Caco-2 (cell line): Measurements from ENCODE around the gene SMARCC1. TPM values are rescaled to one million over a fixed set of nuclear protein-coding genes. Genes with fewer than 3 reads are reported as not detected.

Source experiments
- BruUV-seq: library from RNA; stranded (reverse); fragments of 400-500 nt; replicated peaks from 2 replicates; lab custom pipeline; 2021; lab: Mats Ljungman, UMichigan
- CTCF ChIA-PET: fragments of 300-600 bp; sonication (Branson Sonifier 250); formaldehyde crosslinking; loops from one replicate; lab custom pipeline; 2022; ENCODE audit warnings: antibody characterized with exemption; lab: Charles Lee
- POLR2A ChIA-PET: fragments of 300-600 bp; sonication (Branson Sonifier 250); formaldehyde crosslinking; loops from one replicate; lab custom pipeline; 2022; ENCODE audit warnings: antibody characterized with exemption; lab: Charles Lee
- DNase-seq, 2 experiments: peaks; one replicate each; pipeline versions ENCODE4 v3.0.0 to v3.0.0-alpha.2; 2020 to 2022
- H3K27me3 ChIP-seq: replicated peaks from 2 replicates; pipeline ENCODE4 v1.6.0; 2011; ENCODE audit warnings: low read length; ENCODE audit not compliant: control insufficient read depth, insufficient read depth
- H3K36me3 ChIP-seq: 2 replicates; pipeline ENCODE4 v1.5.1; 2011; ENCODE audit warnings: low read length; ENCODE audit not compliant: control insufficient read depth, insufficient read depth
- H3K4me1 ChIP-seq: fragments of 250-450 bp; sonication (Bioruptor Pico); 2 replicates; pipeline ENCODE4 v1.5.1; 2020; ENCODE audit warnings: mild to moderate bottlenecking
- H3K4me3 ChIP-seq: 2 replicates; pipeline ENCODE4 v1.5.1; 2011; ENCODE audit warnings: low read depth, mild to moderate bottlenecking, control low read depth, low read length
- H3K9me3 ChIP-seq: fragments of 250-450 bp; sonication (Bioruptor Pico); 2 replicates; pipeline ENCODE4 v1.5.1; 2020; ENCODE audit warnings: mild to moderate bottlenecking, moderate library complexity
- H3K27ac Mint-ChIP-seq: one replicate; pipeline ENCODE4 v1.8.0; 2022; ENCODE audit warnings: mixed read lengths; ENCODE audit not compliant: unreplicated experiment
- H3K27me3 Mint-ChIP-seq: one replicate; pipeline ENCODE4 v1.8.0; 2022; ENCODE audit warnings: mixed read lengths; ENCODE audit not compliant: insufficient read depth, unreplicated experiment
- H3K36me3 Mint-ChIP-seq: one replicate; pipeline ENCODE4 v1.8.0; 2022; ENCODE audit warnings: mild to moderate bottlenecking, mixed read lengths; ENCODE audit not compliant: insufficient read depth, unreplicated experiment
- H3K4me1 Mint-ChIP-seq: one replicate; pipeline ENCODE4 v1.8.0; 2022; ENCODE audit warnings: low read depth, mixed read lengths; ENCODE audit not compliant: unreplicated experiment
- H3K4me3 Mint-ChIP-seq: one replicate; pipeline ENCODE4 v1.8.0; 2022; ENCODE audit warnings: mild to moderate bottlenecking, moderate library complexity, mixed read lengths; ENCODE audit not compliant: unreplicated experiment
- H3K9me3 Mint-ChIP-seq: one replicate; pipeline ENCODE4 v1.8.0; 2022; ENCODE audit warnings: mixed read lengths; ENCODE audit not compliant: unreplicated experiment
- intact Hi-C: fragments of 100-400 bp; cut with micrococcal nuclease; formaldehyde crosslinking; loops from one replicate; pipeline ENCODE4 v1.10.0; 2022; ENCODE audit not compliant: unreplicated experiment
- total RNA-seq: library from RNA; stranded (reverse); gene quantifications from 2 replicates; pipeline ENCODE4 v1.2.3, GENCODE V29; 2022
- TF ChIP-seq, protein P1 (sequence below), 2 experiments: fragments of 200-600 bp in 1 of 2; IDR thresholded peaks; 1 replicate in 1 of 2; 2 replicates in 1 of 2; pipeline versions ENCODE4 v1.5.1 to v1.8.0; 2011 to 2022; ENCODE audit warnings: antibody characterized with exemption in 1 of 2, control low read depth in 1 of 2, inconsistent platforms in 1 of 2, low read depth in 1 of 2, low read length in 1 of 2, mild to moderate bottlenecking in 1 of 2, moderate library complexity in 1 of 2; ENCODE audit not compliant: insufficient read depth in 1 of 2, severe bottlenecking in 1 of 2, unreplicated experiment in 1 of 2

SMARCC1 gene
- total RNA-seq, 1 experiment from 2014 or later: 128 TPM

DNA sequence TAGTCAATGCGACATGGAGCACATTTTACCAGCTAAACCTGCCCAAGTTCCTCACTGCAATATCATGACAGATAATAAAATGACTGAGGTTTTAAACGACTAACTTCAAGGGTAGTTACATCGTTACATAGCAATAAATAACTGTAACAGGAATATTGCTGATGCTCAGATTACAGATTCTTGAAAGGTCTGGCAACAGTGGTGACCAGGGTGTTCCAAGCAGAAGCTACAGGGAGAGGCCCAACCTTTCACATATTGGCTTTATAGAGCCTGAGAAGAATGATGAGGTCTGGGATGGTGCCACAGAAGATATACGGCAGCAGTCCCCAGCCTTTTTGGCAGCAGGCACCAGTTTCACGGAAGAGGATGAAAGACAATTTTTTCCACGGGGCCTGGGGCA is 151.9 kb downstream of the SMARCC1 start:
- no peaks in the 10 kb centered on the region for H3K4me1 Mint-ChIP-seq
- no peak overlapping the region for H3K4me3 Mint-ChIP-seq
- no peaks in the 10 kb centered on the region for H3K9me3 Mint-ChIP-seq
- DNase-seq: no peak
- no TSS peak for BruUV-seq
- no peaks in the 10 kb centered on the region for H3K27me3 ChIP-seq
- no peaks in the 10 kb centered on the region for H3K27me3 Mint-ChIP-seq
- peaks cover 3% of the 10 kb centered on the region for H3K36me3 ChIP-seq
- peaks cover 75% of the 10 kb centered on the region for H3K36me3 Mint-ChIP-seq
- intact Hi-C loops: no loop called here
- no peaks in the 10 kb centered on the region for H3K9me3 ChIP-seq
- no peaks in the 10 kb centered on the region for H3K4me1 ChIP-seq
- POLR2A ChIA-PET: no interaction called here
- no peak overlapping the region for H3K4me3 ChIP-seq
- CTCF ChIA-PET: no interaction called here
- TF ChIP-seq, protein P1, sequence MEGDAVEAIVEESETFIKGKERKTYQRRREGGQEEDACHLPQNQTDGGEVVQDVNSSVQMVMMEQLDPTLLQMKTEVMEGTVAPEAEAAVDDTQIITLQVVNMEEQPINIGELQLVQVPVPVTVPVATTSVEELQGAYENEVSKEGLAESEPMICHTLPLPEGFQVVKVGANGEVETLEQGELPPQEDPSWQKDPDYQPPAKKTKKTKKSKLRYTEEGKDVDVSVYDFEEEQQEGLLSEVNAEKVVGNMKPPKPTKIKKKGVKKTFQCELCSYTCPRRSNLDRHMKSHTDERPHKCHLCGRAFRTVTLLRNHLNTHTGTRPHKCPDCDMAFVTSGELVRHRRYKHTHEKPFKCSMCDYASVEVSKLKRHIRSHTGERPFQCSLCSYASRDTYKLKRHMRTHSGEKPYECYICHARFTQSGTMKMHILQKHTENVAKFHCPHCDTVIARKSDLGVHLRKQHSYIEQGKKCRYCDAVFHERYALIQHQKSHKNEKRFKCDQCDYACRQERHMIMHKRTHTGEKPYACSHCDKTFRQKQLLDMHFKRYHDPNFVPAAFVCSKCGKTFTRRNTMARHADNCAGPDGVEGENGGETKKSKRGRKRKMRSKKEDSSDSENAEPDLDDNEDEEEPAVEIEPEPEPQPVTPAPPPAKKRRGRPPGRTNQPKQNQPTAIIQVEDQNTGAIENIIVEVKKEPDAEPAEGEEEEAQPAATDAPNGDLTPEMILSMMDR (IDR thresholded peaks at IDR 0.05; ENCODE audit: insufficient read depth in 1 of 2, low read depth in 1 of 2, low read length in 1 of 2, severe bottlenecking in 1 of 2, unreplicated experiment in 1 of 2): no peak
- no peak overlapping the region for H3K27ac Mint-ChIP-seq

DNA sequence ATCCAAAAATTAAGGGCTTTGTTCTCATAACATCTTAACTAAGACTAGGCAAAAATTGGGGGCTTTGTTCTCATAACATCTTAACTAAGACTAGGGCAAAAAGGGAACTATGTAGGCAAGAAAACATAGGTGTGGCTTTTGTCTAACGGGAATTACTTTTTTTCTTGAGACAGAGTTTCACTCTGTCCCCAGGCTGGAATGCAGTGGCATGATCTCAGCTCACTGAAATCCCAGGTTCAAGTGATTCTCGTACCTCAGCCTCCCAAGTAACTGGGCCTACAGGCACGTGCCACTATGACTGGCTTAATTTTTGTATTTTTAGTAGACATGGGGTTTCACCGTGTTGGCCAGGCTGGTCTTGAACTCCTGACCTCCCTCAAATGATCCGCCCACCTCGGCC is 153.3 kb downstream of the SMARCC1 start:
- H3K9me3 ChIP-seq: no peaks in the 10 kb centered on the region
- ChIA-PET POLR2A (no interaction called here), CTCF (interaction anchor here (0.5 kb wide), 1 partner anchor 303 kb away, joined by 3 read pairs; no protein-coding TSS in a partner anchor)
- H3K27ac Mint-ChIP-seq: no peak overlapping the region
- H3K4me3 Mint-ChIP-seq: no peak overlapping the region
- no peaks in the 10 kb centered on the region for H3K9me3 Mint-ChIP-seq
- no peaks in the 10 kb centered on the region for H3K27me3 ChIP-seq
- H3K27me3 Mint-ChIP-seq: no peaks in the 10 kb centered on the region
- H3K4me3 ChIP-seq: no peak overlapping the region
- H3K36me3 Mint-ChIP-seq: peaks cover 73% of the 10 kb centered on the region
- BruUV-seq: no TSS peak
- intact Hi-C loops: no loop called here
- no peaks in the 10 kb centered on the region for H3K4me1 Mint-ChIP-seq
- TF ChIP-seq, protein P1 (IDR thresholded peaks at IDR 0.05; ENCODE audit: insufficient read depth in 1 of 2, low read depth in 1 of 2, low read length in 1 of 2, severe bottlenecking in 1 of 2, unreplicated experiment in 1 of 2): no peak
- H3K4me1 ChIP-seq: no peaks in the 10 kb centered on the region
- H3K36me3 ChIP-seq: peaks cover 2% of the 10 kb centered on the region
- no peak for DNase-seq

DNA sequence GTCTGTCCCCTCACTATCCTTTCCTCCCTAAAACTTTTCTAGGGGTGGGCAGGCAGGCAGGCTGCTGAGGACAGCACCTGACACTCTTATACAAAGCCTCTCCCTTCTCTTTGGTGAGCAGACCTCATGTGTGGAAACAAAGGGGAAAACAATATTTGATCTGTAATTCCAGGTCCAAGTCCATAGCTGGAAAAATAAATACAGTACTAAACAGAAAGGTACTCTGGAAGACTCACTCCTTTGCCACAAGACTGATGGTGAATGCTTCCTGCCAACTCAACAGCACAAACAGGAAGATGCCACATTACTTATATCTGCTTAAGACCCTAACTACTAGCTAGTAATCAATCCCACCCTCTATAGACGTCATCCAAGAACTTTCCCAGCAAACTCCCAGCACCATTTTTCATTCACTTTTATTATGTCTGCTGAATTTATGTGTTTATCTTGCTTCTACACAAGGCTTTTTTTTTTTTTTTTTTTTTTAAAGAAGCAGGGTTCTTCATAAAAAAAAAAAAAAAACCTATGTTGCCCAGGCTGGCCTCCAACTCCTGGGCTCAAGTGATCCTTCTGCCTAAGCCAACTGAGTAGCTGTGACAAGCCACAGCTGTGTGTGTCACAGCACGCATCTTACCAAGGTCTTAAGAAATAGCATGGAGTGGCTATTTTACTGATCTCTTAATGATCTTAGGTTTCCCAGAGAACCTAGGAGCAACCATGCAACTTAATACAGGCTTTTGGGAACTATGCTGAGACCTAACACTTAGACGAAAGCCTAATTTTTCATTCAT is 158.8 kb downstream of the SMARCC1 start:
- POLR2A ChIA-PET: no interaction called here
- Mint-ChIP-seq H3K4me3 (no peak overlapping the region), H3K9me3 (no peaks in the 10 kb centered on the region), H3K27ac (no peak overlapping the region), H3K4me1 (peaks cover 8% of the 10 kb centered on the region), H3K27me3 (no peaks in the 10 kb centered on the region), H3K36me3 (peaks cover 77% of the 10 kb centered on the region)
- TF ChIP-seq, protein P1 (IDR thresholded peaks at IDR 0.05; ENCODE audit: insufficient read depth in 1 of 2, low read depth in 1 of 2, low read length in 1 of 2, severe bottlenecking in 1 of 2, unreplicated experiment in 1 of 2): no peak
- DNase-seq: no peak
- CTCF ChIA-PET: no interaction called here
- H3K36me3 ChIP-seq: peaks cover 2% of the 10 kb centered on the region
- H3K4me1 ChIP-seq: no peaks in the 10 kb centered on the region
- H3K4me3 ChIP-seq: no peak overlapping the region
- no TSS peak for BruUV-seq
- H3K9me3 ChIP-seq: no peaks in the 10 kb centered on the region
- H3K27me3 ChIP-seq: no peaks in the 10 kb centered on the region
- intact Hi-C loops: no loop called here
